Uterus (tissue), 4 donors: ENCODE measurements around the gene ATP5F1D. TPM values are rescaled to one million over a fixed set of nuclear protein-coding genes. Genes with fewer than 3 reads are reported as not detected.

Source experiments
- DNase-seq, 2 donors: peaks; one replicate each; pipeline ENCODE4 v3.0.0-alpha.2; 2019 to 2020
- H3K27ac ChIP-seq, 2 donors: fragments of 200-600 bp; sonication (generic); 1 replicate in 1 of 2; 2 replicates in 1 of 2; pipeline ENCODE4 v1.5.1; 2016 to 2018
- H3K27me3 ChIP-seq, 2 donors: fragments of 200-600 bp; sonication (generic); one replicate each; pipeline ENCODE4 v1.5.1; 2018 to 2019; ENCODE audit warnings: control low read depth in 1 of 2
- H3K36me3 ChIP-seq, 2 donors: fragments of 200-600 bp; sonication (generic); one replicate each; pipeline ENCODE4 v1.5.1; 2019; ENCODE audit warnings: control low read depth in 1 of 2
- H3K4me1 ChIP-seq, 2 donors: fragments of 200-600 bp; sonication (generic); one replicate each; pipeline ENCODE4 v1.5.1; 2018 to 2019; ENCODE audit warnings: control low read depth in 1 of 2
- H3K4me3 ChIP-seq, 2 donors: fragments of 200-600 bp; sonication (generic); 1 replicate in 1 of 2; 2 replicates in 1 of 2; pipeline ENCODE4 v1.5.1; 2018 to 2019; ENCODE audit warnings: mild to moderate bottlenecking in 1 of 2
- H3K9me3 ChIP-seq, 2 donors: fragments of 200-600 bp; sonication (generic); one replicate each; pipeline ENCODE4 v1.5.1; 2019; ENCODE audit warnings: control low read depth in 1 of 2
- POLR2A ChIP-seq, 2 donors: fragments of 450-650 bp; IDR thresholded peaks; one replicate each; pipeline ENCODE4 v1.6.1; 2016; ENCODE audit warnings: antibody characterized with exemption in 2 of 2, mild to moderate bottlenecking in 1 of 2, moderate library complexity in 1 of 2
- intact Hi-C: fragments of 100-400 bp; cut with DNase I; formaldehyde crosslinking; loops from one replicate; pipeline ENCODE4 v1.15.1; 2023; ENCODE audit warnings: low total_unique reads
- total RNA-seq, 4 donors: library from RNA; depleted of rRNA in 3 of 4; stranded (reverse); fragments of >200 nt in 3 of 4; gene quantifications; one replicate each; pipeline versions ENCODE4 v1.1.0 to v1.2.4, GENCODE V29; 2014 to 2023
- TF ChIP-seq, protein P1 (sequence below), 4 experiments: fragments of 200-600 bp in 2 of 4; fragments of 450-650 bp in 2 of 4; sonication (generic) in 2 of 4; IDR thresholded peaks; one replicate each; pipeline ENCODE4 v1.5.1; 2016 to 2019; ENCODE audit warnings: antibody characterized with exemption in 4 of 4, mild to moderate bottlenecking in 2 of 4, moderate library complexity in 1 of 4
- donor health status: DM: yes; HTN: yes; CAD: no.

ATP5F1D gene
- total RNA-seq, 4 donors from 2014 or later: 4.7 to 164 (median 68.9) TPM

DNA sequence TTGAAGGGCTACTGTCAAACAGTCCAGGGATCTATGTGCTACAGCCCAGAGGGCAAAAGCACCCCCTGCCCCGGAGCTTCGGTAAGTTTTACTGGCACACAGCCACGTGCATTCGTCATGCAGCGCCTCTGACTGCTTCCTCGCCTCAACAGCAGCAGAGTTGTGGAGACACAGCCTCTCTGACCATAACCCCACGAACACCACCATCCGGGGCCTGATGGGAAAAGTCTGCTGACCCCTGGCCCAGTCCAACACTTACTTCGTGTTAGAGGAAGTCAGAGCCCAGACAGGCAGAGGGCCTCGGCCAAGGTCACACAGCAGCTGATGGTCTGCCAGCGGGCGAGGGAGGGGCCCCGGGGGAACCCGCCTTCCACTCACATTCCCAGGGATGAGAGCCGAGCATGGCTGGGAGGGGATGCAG, 8.9 kb upstream of the ATP5F1D start:
- Histone ChIP-seq H3K4me3 (no peak overlapping the region), H3K9me3 (no peaks in the 10 kb centered on the region), H3K36me3 (no peaks in the 10 kb centered on the region), H3K27ac (no peak overlapping the region), H3K27me3 (peaks cover 0 to 8% of the 10 kb centered on the region in 2 donors), H3K4me1 (peaks cover 0 to 16% of the 10 kb centered on the region in 2 donors)
- TF ChIP-seq POLR2A (IDR thresholded peaks at IDR 0.05): no peak
- TF ChIP-seq, protein P1, sequence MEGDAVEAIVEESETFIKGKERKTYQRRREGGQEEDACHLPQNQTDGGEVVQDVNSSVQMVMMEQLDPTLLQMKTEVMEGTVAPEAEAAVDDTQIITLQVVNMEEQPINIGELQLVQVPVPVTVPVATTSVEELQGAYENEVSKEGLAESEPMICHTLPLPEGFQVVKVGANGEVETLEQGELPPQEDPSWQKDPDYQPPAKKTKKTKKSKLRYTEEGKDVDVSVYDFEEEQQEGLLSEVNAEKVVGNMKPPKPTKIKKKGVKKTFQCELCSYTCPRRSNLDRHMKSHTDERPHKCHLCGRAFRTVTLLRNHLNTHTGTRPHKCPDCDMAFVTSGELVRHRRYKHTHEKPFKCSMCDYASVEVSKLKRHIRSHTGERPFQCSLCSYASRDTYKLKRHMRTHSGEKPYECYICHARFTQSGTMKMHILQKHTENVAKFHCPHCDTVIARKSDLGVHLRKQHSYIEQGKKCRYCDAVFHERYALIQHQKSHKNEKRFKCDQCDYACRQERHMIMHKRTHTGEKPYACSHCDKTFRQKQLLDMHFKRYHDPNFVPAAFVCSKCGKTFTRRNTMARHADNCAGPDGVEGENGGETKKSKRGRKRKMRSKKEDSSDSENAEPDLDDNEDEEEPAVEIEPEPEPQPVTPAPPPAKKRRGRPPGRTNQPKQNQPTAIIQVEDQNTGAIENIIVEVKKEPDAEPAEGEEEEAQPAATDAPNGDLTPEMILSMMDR (IDR thresholded peaks at IDR 0.05): no peak
- intact Hi-C loops: no loop called here
- peak; percentile 45 to 62 for DNase-seq

DNA sequence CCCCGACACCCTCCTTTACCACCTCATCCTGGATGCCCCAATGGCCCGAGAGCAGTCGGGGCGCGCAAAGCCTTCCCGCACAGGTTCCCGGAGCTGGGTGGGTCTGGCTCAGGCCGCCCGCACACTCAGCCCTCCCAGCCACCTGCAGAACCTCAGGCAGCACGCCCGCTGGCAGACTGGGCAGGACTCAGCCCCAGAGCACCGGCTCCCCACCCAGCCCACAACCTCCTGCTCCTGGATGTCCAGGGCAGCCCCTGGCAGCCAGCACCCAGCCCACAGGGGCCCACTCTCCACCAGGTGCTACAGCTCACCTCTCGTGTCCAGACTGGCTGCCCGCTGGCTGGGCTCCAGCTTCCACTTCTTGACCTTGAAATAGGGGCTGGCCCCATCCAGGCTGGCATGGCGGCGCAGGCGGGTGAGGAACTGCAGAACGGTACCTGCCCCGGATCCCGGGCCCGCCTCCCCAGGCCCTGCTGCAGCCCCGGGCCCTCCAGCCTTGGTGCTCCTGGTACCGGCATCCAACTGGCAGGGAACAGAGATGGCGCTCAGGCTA, 8.4 kb upstream of the ATP5F1D start:
- peaks cover 0 to 8% of the 10 kb centered on the region in 2 donors for H3K27me3 ChIP-seq
- H3K36me3 ChIP-seq: no peaks in the 10 kb centered on the region
- no peaks in the 10 kb centered on the region for H3K9me3 ChIP-seq
- no peak for DNase-seq
- no peak overlapping the region for H3K27ac ChIP-seq
- H3K4me3 ChIP-seq: no peak overlapping the region
- TF ChIP-seq, protein P1 (IDR thresholded peaks at IDR 0.05): no peak
- TF ChIP-seq POLR2A (IDR thresholded peaks at IDR 0.05): no peak
- intact Hi-C loops: no loop called here
- H3K4me1 ChIP-seq: peaks cover 0 to 16% of the 10 kb centered on the region in 2 donors

DNA sequence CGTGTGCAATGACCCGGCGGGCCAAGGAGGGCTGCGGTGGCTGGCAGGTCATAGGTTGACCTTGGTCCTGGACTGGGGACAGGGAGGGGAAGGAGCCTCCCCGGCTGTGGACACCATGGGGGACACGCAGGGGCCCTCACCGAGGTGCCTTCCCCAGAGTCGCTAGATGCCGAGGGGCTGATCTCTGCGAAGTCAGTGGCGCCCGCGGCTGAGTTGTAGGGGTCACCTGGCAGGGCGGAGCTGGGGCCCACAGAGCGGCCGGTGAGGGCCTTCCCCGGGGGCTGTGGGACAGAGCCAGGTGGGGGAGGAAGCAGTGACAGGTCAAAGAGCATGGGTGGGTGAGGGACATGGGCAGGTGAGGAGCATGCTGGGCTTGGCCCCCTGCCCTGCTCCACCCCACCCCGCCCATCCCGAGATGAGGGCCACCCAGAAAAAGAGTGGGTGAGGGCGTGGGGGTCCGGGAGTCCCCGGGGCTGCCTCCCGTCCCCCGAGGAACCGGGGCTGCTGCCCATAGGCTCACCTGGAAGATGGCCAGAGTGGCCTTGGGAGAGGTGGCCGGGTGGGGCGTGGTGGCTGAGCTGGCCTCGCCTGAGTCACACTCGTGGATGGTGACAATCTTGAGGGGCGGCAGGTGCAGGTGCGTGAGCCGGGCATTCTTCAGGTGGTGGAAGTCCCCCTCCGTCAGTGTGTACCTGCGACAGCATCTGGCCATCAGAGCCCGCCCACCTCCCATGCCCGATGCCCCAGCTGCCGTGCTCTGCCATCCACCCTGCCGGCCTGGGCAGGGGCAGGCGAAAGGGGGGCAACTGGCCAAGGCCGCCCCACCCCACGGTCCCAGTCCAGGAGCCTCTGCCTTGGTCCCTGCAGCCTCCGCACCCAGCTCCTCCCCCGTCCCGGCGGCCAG, 7.2 kb upstream of the ATP5F1D start:
- Histone ChIP-seq H3K9me3 (no peaks in the 10 kb centered on the region), H3K36me3 (no peaks in the 10 kb centered on the region), H3K4me1 (peaks cover 0 to 16% of the 10 kb centered on the region in 2 donors), H3K27ac (no peak overlapping the region), H3K27me3 (peaks cover 0 to 8% of the 10 kb centered on the region in 2 donors), H3K4me3 (no peak overlapping the region)
- intact Hi-C loops: no loop called here
- no peak for DNase-seq
- TF ChIP-seq POLR2A (IDR thresholded peaks at IDR 0.05): no peak
- TF ChIP-seq, protein P1 (IDR thresholded peaks at IDR 0.05): no peak

DNA sequence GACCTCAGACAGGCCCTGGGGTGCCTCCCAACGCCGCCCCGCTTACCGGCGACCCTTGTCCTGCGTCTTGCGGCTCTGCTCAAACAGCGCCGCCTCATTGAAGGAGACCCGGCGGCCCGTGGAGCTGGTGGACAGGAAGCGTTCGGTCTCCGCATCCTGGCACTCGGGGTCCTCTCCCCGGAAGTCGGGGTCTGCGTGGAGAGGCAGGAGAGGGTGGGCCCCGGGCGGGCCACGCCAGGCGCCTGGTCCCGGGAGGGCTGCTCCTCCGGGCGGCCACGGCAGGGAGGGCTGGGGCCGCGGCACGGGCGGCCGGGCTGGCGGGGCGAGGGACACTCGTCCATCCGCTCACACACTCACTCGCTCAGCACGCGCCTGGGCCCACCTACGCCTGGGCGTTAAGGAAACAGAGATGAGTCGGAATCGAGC, 6.6 kb upstream of the ATP5F1D start:
- Histone ChIP-seq H3K4me1 (peaks cover 0 to 16% of the 10 kb centered on the region in 2 donors), H3K4me3 (no peak overlapping the region), H3K27me3 (peaks cover 0 to 8% of the 10 kb centered on the region in 2 donors), H3K9me3 (no peaks in the 10 kb centered on the region), H3K27ac (no peak overlapping the region), H3K36me3 (no peaks in the 10 kb centered on the region)
- TF ChIP-seq, protein P1 (IDR thresholded peaks at IDR 0.05): no peak
- no peak for TF ChIP-seq POLR2A (IDR thresholded peaks at IDR 0.05)
- intact Hi-C loops: no loop called here
- DNase-seq: no peak
